Neural progenitor cell (in vitro differentiated cells): ENCODE results near the gene PCNT. TPM values are rescaled to one million over a fixed set of nuclear protein-coding genes. Genes with fewer than 3 reads are reported as not detected.

Experiments used
- DNase-seq: peaks from one replicate; pipeline ENCODE4 v3.0.0-alpha.2; 2016; ENCODE audit warnings: low spot score
- H2AFZ ChIP-seq: fragments of 200-600 bp; sonication (generic); replicated peaks from 2 replicates; pipeline ENCODE4 v1.6.1; 2016; ENCODE audit warnings: antibody characterized with exemption
- H3F3A ChIP-seq: fragments of 200-600 bp; sonication (generic); 2 replicates; pipeline ENCODE4 v1.6.1; 2016; ENCODE audit warnings: antibody characterized with exemption, low read depth
- H3K27ac ChIP-seq: fragments of 200-600 bp; sonication (generic); 2 replicates; pipeline ENCODE4 v1.5.1; 2016; ENCODE audit warnings: mild to moderate bottlenecking
- H3K27me3 ChIP-seq: fragments of 200-600 bp; sonication (generic); 2 replicates; pipeline ENCODE4 v1.6.1; 2016; ENCODE audit warnings: mild to moderate bottlenecking, moderate library complexity
- H3K36me3 ChIP-seq: fragments of 200-600 bp; sonication (generic); 2 replicates; pipeline ENCODE4 v1.5.1; 2016
- H3K4me1 ChIP-seq: fragments of 200-600 bp; sonication (generic); 2 replicates; pipeline ENCODE4 v1.6.1; 2016; ENCODE audit warnings: mixed run types
- H3K4me2 ChIP-seq: fragments of 200-600 bp; sonication (generic); 2 replicates; pipeline ENCODE4 v1.6.1; 2016
- H3K4me3 ChIP-seq: fragments of 200-600 bp; sonication (generic); 2 replicates; pipeline ENCODE4 v1.5.1; 2016
- H3K79me2 ChIP-seq: fragments of 200-600 bp; sonication (generic); 2 replicates; pipeline ENCODE4 v1.6.1; 2016; ENCODE audit warnings: low read depth
- H3K9ac ChIP-seq: fragments of 200-600 bp; sonication (generic); 2 replicates; pipeline ENCODE4 v1.6.1; 2016
- H3K9me3 ChIP-seq: fragments of 200-600 bp; sonication (generic); 2 replicates; pipeline ENCODE4 v1.5.1; 2016; ENCODE audit warnings: low read depth
- H4K20me1 ChIP-seq: fragments of 200-600 bp; sonication (generic); 2 replicates; pipeline ENCODE4 v1.6.1; 2016; ENCODE audit warnings: low read depth
- H3K27ac Mint-ChIP-seq: 3 replicates; pipeline ENCODE4 v1.8.0; 2021; ENCODE audit warnings: mixed read lengths
- H3K27me3 Mint-ChIP-seq: 2 replicates; pipeline ENCODE4 v1.8.0; 2022; ENCODE audit warnings: low read depth, mild to moderate bottlenecking, inconsistent platforms, moderate library complexity, mixed read lengths; ENCODE audit not compliant: insufficient read depth
- H3K36me3 Mint-ChIP-seq: 3 replicates; pipeline ENCODE4 v1.8.0; 2021; ENCODE audit warnings: mixed read lengths
- H3K4me1 Mint-ChIP-seq: 3 replicates; pipeline ENCODE4 v1.8.0; 2021; ENCODE audit warnings: mixed read lengths
- H3K4me3 Mint-ChIP-seq: 3 replicates; pipeline ENCODE4 v1.8.0; 2021; ENCODE audit warnings: mild to moderate bottlenecking, moderate library complexity, mixed read lengths
- H3K9me3 Mint-ChIP-seq: 3 replicates; pipeline ENCODE4 v1.8.0; 2020; ENCODE audit warnings: mixed read lengths
- CTCF ChIP-seq: fragments of 200-600 bp; sonication (generic); IDR thresholded peaks from 2 replicates; pipeline ENCODE4 v1.5.1; 2017; ENCODE audit warnings: antibody characterized with exemption, mild to moderate bottlenecking
- EZH2 ChIP-seq: fragments of 200-600 bp; sonication (generic); IDR thresholded peaks from 2 replicates; pipeline ENCODE4 v1.6.1; 2017; ENCODE audit warnings: antibody characterized with exemption, mild to moderate bottlenecking, moderate library complexity
- EZH2phosphoT487 ChIP-seq: fragments of 200-600 bp; sonication (generic); IDR thresholded peaks from 2 replicates; pipeline ENCODE4 v1.6.1; 2017; ENCODE audit warnings: antibody characterized with exemption
- total RNA-seq: library from RNA; depleted of rRNA; stranded (reverse); fragments of >200 nt; gene quantifications from 2 replicates; pipeline ENCODE4 v1.2.3, GENCODE V29; 2015; ENCODE audit warnings: low replicate concordance

Gene PCNT
- total RNA-seq, 1 donor from 2014 or later = 42.0 TPM

GRCh38 chr21:46295177-46295770 lies 28.7 kb upstream of the PCNT start:
- Histone ChIP-seq H3K27ac (peak overlapping the region; percentile 29), H3K4me3 (no peak overlapping the region), H3K36me3 (no peaks in the 10 kb centered on the region), H3K9ac (no peak overlapping the region), H3K4me2 (no peak overlapping the region), H2AFZ (no peak overlapping the region), H3F3A (peaks cover 12% of the 10 kb centered on the region), H3K79me2 (peaks cover under 1% of the 10 kb centered on the region), H3K27me3 (peaks cover 9% of the 10 kb centered on the region), H3K9me3 (no peaks in the 10 kb centered on the region), H3K4me1 (no peaks in the 10 kb centered on the region), H4K20me1 (no peaks in the 10 kb centered on the region)
- H3K4me1 Mint-ChIP-seq = peaks cover 6% of the 10 kb centered on the region
- H3K9me3 Mint-ChIP-seq = peaks cover 9% of the 10 kb centered on the region
- H3K27ac Mint-ChIP-seq = peak overlapping the region; percentile 46
- H3K4me3 Mint-ChIP-seq = no peak overlapping the region
- H3K36me3 Mint-ChIP-seq = peaks cover 20% of the 10 kb centered on the region
- H3K27me3 Mint-ChIP-seq = peaks cover 2% of the 10 kb centered on the region
- peak; percentile 28 for DNase-seq
- no peak for TF ChIP-seq CTCF
- TF ChIP-seq EZH2phosphoT487 = no peak
- TF ChIP-seq EZH2 = no peak

- Mint-ChIP-seq H3K4me1 (peaks cover 6% of the 10 kb centered on the region), H3K36me3 (peaks cover 27% of the 10 kb centered on the region), H3K27me3 (peaks cover 5% of the 10 kb centered on the region), H3K27ac (peak overlapping the region; percentile 81), H3K4me3 (no peak overlapping the region), H3K9me3 (peaks cover 8% of the 10 kb centered on the region)
- Histone ChIP-seq H3F3A (peaks cover 12% of the 10 kb centered on the region), H3K4me3 (no peak overlapping the region), H3K27ac (peak overlapping the region; percentile 29), H3K4me2 (no peak overlapping the region), H3K79me2 (no peaks in the 10 kb centered on the region), H2AFZ (no peak overlapping the region), H4K20me1 (no peaks in the 10 kb centered on the region), H3K9me3 (no peaks in the 10 kb centered on the region), H3K36me3 (no peaks in the 10 kb centered on the region), H3K27me3 (peaks cover 9% of the 10 kb centered on the region), H3K4me1 (no peaks in the 10 kb centered on the region), H3K9ac (no peak overlapping the region)
- DNase-seq = no peak
- TF ChIP-seq CTCF = no peak
- TF ChIP-seq EZH2 = no peak
- no peak for TF ChIP-seq EZH2phosphoT487
Observed at GRCh38 chr21:46295996-46296752, 27.8 kb upstream of the PCNT start.

- Histone ChIP-seq H3K36me3 (no peaks in the 10 kb centered on the region), H3K27me3 (peaks cover 9% of the 10 kb centered on the region), H2AFZ (no peak overlapping the region), H3K9me3 (no peaks in the 10 kb centered on the region), H3K4me1 (no peaks in the 10 kb centered on the region), H3K27ac (no peak overlapping the region), H4K20me1 (no peaks in the 10 kb centered on the region), H3K4me2 (peak overlapping the region; percentile 54), H3F3A (peaks cover 12% of the 10 kb centered on the region), H3K79me2 (no peaks in the 10 kb centered on the region), H3K9ac (no peak overlapping the region), H3K4me3 (peak overlapping the region; percentile 21)
- DNase-seq = no peak
- Mint-ChIP-seq H3K36me3 (peaks cover 21% of the 10 kb centered on the region), H3K4me3 (no peak overlapping the region), H3K27ac (peak overlapping the region; percentile 96), H3K9me3 (no peaks in the 10 kb centered on the region), H3K27me3 (peaks cover 5% of the 10 kb centered on the region), H3K4me1 (peaks cover 6% of the 10 kb centered on the region)
- TF ChIP-seq CTCF (no peak), EZH2phosphoT487 (no peak), EZH2 (no peak)
Observed at GRCh38 chr21:46297338-46298271, 26.4 kb upstream of the PCNT start.
